Measurements from ENCODE around the gene SCAF4. TPM values are rescaled to one million over a fixed set of nuclear protein-coding genes. Genes with fewer than 3 reads are reported as not detected.
A peak's percentile ranks its signal among the peaks of the same experiment; 100 is the strongest.

SCAF4 gene
- total and polyA plus RNA-seq, 9 of the 15 experiments (the other 6 are each of a cell fraction or from before 2014, with no cell fraction given): 2.3 to 55.7 (median 17.2) TPM

GRCh38 chr21:31713973-31714740 lies 17.8 kb downstream of the SCAF4 start (continued):
- TF ChIP-seq GABPA (tag; conservative IDR thresholded peaks at IDR 0.05; ENCODE audit: low read depth): no peak
- no peak for TF ChIP-seq SNAPC5 (CRISPR knock-in tag; IDR thresholded peaks at IDR 0.05)
- TF ChIP-seq STAT5A (IDR thresholded peaks at IDR 0.05; ENCODE audit: borderline replicate concordance, low read length): no peak; the same call in 1 of the 2 replicates
- no peak for TF ChIP-seq MCM7 (IDR thresholded peaks at IDR 0.05)
- no peak for TF ChIP-seq ESRRA (IDR thresholded peaks at IDR 0.05; ENCODE audit: borderline replicate concordance, low read depth)
- TF ChIP-seq TFE3 (CRISPR knock-in tag; IDR thresholded peaks at IDR 0.05): no peak
- no peak for TF ChIP-seq ZNF668 (CRISPR knock-in tag; IDR thresholded peaks at IDR 0.05)
- TF ChIP-seq GTF2E2 (tag; IDR thresholded peaks at IDR 0.05): no peak
- TF ChIP-seq TCF15 (CRISPR knock-in tag; IDR thresholded peaks at IDR 0.05): no peak
- no peak for TF ChIP-seq ZBED1 (IDR thresholded peaks at IDR 0.05)
- no peak for TF ChIP-seq CHD4 (IDR thresholded peaks at IDR 0.05; ENCODE audit: insufficient read depth, insufficient replicate concordance, low read depth, low read length, poor library complexity, severe bottlenecking)
- TF ChIP-seq KDM2B (CRISPR knock-in tag; IDR thresholded peaks at IDR 0.05): no peak
- no peak for TF ChIP-seq YY1 (IDR thresholded peaks at IDR 0.05; ENCODE audit: borderline replicate concordance in 1 of 3, control insufficient read depth in 1 of 3, extremely low read depth in 1 of 3, insufficient read depth in 3 of 3, insufficient read length in 1 of 3, insufficient replicate concordance in 2 of 3, low read depth in 1 of 3, low read length in 2 of 3)
- TF ChIP-seq CBFA2T2 (conservative IDR thresholded peaks at IDR 0.05): peak; percentile 72
- TF ChIP-seq COPS2 (conservative IDR thresholded peaks at IDR 0.05): no peak
- TF ChIP-seq ZNF592 (IDR thresholded peaks at IDR 0.05): peak; percentile 26; the same call in 1 of the 2 replicates
- no peak for TF ChIP-seq SRSF9 (IDR thresholded peaks at IDR 0.05; ENCODE audit: borderline replicate concordance, low read depth, low read length)
- TF ChIP-seq MTF1 (CRISPR knock-in tag; IDR thresholded peaks at IDR 0.05; ENCODE audit: borderline replicate concordance): no peak
- TF ChIP-seq MTA3 (IDR thresholded peaks at IDR 0.05; ENCODE audit: borderline replicate concordance): no peak
- peak; percentile 99 for TF ChIP-seq HMBOX1 (IDR thresholded peaks at IDR 0.05)
- TF ChIP-seq PHB (CRISPR knock-in tag; IDR thresholded peaks at IDR 0.05): no peak

All from K562 (cell line).